GM19240 (cell line): ENCODE measurements around the gene ZCCHC10.
"Not testable (repeated sequence)": the region's sequence is repeated elsewhere in the genome, so short reads cannot be mapped to it uniquely, and the experiment has no call there.

Experiments used
- DNase-seq: peaks from one replicate; pipeline ENCODE4 v3.0.0; 2011; ENCODE audit warnings: low spot score; ENCODE audit not compliant: insufficient read length

ZCCHC10 gene

DNA sequence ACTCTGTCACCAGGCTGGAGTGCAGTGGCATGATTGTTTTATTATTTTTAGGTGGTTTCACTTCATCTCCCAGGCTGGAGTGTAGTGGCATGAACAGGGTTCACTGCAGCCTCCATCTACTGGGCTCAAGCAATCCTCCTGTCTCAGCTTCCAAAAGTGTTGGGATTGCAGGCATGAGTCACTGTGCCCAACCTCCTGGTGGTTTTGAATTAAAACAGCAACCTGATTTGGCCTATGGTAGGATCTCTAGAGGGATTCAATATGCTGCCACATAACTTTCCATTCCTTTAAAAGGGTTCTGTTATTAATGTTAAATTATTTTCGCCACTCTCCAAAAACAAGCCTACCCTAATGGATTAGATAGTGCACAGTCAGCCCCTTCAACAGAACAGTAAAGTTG, 15.6 kb upstream of the ZCCHC10 start:
- no peak for DNase-seq

DNA sequence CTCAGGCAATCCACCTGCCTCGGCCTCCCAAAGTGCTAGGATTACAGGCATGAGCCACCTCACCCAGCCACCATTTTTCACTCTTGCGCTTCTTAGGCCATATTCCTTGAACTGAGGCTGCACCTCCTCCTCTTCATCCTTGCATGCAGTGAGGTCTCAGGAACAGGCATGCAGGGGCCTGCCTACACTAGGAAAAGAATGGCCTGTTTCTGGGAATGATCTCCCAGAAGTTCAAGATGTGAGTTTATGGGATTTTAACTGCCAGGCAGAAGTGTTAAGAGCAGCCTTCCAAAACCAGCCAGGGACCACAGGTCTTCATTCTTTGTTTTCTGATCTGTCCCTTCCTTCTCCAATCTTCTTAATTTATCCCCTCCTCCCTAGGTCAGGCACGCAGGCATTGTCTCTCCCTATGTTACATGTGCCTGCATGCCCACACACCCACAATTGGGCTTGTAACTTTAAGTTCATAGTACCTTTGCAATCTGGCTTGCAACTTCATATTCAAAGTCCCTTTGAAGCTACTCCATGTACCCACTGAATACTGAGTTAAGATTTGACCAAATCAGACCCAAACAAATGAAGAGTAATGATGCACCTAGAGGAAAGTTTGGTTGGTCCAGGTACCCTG, 14.9 kb upstream of the ZCCHC10 start:
- DNase-seq, result no peak

DNA sequence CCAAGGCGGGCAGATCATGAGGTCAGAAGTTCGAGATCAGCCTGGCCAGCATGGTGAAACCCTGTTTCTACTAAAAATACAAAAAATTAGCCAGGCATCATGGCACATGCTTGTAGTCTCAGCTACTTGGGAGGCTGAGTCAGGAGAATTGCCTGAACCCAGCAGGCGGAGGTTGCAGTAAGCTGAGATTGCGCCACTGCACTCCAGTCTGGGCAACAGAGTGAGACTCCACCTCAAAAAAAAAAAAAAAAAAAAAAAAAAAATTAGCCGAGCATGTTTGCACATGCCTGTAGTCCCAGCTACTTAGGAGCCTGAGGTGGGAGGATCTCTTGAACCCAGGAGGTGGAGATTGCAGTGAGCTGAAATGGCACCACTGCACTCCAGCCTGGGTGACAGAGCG, 10.3 kb upstream of the ZCCHC10 start:
- DNase-seq, result not testable (repeated sequence)

DNA sequence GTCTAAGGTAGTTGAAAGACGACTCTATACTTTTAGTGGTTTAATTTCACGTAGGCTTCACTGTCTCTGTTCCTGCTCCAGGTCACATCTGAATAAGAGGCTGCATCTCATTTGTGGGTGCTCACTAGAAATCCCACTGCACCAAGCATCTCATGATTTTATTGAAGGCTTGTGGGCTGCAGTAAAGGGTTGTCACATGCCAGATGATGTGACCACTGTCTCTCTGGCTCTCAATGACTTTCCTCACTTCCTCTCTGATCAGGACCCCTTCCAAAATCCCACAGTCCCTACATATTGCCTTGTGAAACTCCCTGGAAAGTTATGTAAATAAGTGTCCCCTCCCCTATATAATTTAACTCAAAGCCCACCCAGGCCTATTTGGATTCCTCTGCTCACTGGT, 8.9 kb upstream of the ZCCHC10 start:
- no peak for DNase-seq

DNA sequence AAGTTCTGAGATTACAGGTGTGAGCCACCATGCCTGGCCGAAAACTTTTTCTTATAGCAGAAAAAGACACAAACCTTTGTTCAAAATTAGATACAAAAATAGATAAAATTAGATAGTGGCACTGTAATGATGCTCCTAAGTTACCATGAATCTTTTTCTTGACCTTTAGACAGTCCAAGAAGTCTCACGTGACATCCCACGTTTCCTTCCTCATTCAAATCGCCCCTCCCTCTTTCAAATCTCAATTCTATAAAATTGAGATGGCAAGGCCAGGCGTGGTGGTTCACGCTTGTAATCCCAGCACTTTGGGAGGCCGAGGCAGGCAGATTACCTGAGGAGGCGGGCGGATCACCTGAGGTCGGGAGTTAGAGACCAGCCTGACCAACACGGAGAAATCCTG, 7.7 kb upstream of the ZCCHC10 start:
- DNase-seq, result no peak

DNA sequence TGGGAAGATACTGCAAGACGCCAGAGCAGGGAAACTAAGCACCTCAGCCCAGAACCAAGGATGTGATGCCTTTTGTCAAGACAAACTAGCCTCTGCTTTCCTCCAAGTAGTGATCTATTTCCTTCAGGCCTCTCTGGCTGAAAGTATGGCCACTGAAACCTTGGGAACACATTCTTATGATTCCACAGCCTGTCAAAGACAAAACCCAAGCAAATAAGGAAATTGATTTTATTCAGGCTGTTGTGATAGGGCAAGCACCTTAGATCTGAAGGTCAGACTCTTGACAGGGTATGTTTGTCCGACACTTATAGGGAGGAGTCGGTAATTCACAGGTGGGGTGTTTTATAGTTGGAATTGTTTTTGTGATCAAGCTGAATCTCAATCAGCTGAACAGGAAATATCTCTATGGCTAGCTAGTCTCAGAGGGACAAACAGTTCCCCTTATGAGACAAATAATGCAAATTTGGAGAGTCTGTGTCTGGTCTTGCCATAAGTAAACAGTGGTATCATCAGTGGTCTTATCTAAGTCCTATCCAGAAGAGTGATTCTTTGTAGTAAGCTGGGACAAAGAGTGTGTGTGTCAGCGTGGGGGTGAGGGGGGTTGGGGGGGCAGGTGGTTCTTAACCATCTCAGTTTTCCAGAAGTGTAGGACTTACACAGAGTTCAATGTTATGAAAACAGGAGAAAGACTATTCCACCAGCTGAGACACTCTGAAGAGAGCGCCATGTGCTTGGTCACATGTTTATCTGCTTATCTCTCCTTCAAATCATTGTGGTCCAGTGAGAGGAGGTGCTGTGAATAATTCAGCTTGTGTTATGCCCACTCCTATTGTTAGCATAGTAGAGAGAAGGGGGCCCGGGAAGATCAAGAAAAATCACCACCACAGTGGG, 6.7 kb upstream of the ZCCHC10 start:
- DNase-seq, result peak; percentile 8

DNA sequence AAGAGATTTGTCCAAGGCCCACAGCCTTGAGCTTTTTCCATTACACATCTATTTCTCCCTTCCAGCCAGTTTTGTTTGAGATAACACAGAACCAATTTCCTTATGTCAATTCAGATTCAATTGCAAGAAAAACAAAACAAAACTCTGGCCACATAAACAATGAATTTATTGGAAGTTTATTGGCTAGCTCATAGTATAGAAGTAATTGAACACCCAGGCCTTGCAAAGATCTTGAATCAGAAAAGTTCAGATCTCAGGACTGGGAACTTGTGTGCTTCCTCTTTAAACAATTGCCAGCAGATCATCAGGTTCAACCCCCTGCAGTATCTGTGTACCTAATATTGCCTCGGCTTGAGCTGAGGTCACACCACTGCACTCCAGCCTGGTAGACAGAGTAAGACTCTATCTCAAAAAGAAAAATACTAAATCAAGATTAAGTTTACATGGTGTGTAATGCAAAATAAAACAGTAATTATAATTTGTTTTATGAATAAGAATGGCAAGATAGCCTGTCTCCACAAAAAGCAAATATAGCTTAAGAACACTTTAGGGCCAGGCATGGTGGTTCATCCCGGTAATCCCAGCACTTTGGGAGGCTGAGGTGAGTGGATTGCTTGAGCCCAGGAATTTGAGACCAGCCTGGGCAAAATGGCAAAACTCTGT, 4.1 kb upstream of the ZCCHC10 start:
- no peak for DNase-seq

DNA sequence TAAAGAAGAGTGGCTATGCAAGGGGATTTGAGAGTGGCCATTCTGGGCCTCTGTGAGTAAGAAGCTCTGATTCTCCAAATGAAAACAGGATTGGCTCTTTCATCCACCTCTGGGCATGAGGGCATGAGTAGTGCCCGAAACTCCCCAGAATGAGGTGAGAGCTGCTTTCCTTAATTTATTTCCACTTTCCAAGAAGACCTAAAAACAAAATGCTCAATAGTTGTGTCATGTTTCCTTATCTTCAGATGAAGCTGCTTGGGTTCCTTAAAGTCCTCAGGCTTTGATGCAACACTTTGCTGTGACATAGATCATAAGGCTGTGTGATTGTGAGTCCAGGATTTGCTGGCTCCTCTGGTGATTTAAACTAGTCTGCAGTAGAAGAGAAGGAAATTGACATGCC, 3.1 kb upstream of the ZCCHC10 start:
- no peak for DNase-seq

DNA sequence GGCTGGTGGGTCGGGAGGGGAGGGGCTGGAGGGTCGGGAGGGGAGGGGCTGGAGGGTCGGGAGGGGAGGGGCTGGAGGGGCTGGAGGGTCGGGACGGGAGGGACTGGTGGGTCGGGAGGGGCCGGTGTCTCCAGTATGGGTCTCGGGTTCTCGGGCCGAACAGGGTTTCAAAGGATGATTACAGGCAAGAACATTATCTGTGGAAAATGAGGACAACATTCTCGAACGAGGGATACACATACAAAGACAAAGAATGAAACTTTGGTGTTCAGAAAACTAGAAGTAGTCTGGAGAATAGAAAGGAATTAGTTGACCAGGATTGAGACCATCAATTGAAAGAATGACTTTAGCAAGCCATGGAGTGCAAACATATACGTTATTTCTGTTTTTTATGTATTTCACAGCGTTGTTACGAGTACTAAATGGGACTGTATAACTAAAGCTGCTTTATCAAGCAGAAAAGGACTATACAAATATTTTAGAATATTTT, 360 bp upstream of the ZCCHC10 start:
- DNase-seq, result no peak

DNA sequence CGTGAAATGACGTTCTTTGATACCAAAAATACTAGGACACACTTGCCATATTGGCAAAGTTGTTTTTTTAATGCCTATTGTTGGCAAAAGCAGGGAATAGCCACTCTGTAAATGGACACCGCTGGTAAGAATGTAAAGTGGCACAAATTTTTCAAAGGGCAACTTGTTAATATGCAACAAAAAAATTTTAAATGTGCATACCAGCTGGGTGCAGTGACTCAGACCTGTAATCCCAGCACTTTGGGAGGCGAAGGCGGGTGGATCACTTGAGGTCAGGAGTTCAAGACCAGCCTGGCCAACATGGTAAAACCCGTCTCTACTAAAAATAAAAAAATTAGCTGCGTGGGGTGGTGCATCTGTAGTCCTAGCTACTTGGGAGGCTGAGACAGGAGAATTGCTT, 6.9 kb downstream of the ZCCHC10 start:
- not testable (repeated sequence) for DNase-seq

DNA sequence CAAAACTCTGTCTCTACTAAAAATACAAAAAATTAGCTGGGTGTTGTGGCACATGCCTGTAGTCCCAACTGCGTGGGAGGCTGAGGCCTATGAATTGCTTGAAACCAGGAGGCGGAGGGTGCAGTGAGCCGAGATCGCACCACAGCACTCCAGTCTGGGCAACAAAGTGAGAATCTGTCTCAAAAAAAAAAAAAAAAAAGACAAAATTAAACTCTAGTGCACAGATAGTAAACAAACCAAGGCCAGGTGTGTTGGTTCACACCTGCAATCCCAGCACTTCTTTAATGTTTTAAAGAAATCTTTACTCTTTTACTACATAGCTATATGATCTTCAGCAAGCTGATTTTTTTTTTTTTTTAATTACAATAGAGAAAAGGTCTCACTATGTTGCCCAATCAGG, 8.4 kb downstream of the ZCCHC10 start:
- DNase-seq, result no peak

DNA sequence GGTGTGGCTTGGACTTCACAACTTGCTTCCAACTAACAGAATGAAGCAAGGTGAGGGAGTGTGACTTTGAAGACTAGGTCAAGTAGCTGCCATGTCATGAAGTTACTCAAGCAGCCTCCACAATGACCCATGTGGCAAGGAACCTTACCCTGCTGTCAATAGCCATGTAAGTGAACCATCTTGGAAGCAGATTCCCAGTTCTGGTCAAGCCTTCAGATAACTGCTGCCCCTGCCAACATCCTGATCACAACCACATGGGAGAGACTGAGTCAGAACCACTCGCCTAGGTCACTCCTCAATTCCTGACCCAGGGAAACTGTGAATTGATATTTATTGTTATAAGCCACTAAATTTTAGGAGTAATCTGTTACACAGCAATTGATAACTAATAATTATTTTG, 10.9 kb downstream of the ZCCHC10 start:
- DNase-seq, result no peak

DNA sequence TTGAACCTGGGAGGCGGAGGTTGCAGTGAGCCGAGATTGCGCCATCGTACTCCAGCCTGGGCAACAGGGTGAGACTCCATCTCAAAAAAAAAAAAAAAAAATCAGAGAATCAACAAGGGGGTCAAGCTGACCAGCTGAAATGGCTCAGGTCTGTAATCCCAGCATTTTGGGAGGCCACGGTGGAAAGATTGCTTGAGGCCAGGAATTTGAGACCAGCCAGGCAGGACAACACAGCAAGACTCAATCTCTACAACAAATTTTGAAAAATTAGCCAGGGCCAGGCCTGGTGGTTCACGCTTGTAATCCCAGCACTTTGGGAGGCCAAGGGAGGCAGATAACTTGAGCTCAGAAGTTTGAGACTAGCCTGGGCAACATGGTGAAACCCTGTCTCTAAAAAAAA, 17.9 kb downstream of the ZCCHC10 start:
- not testable (repeated sequence) for DNase-seq

DNA sequence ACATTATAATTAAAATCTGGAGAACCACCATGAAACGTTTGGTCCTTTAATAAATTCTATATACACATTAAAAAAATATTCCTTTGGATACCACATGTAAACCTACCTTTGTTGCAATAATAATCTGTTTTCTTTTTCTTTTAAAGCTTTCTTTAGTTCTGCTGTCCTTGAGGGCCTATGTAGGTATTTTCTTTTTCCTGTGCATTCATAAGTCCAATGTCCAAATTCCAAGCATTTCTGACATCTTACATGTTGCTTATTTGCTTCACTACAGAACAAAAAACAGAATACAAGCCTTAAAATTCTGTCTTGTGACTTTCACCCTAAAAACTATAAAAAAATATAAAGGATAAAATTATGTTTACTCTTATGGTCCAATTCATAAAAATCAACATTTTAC, 19.7 kb downstream of the ZCCHC10 start:
- no peak for DNase-seq

DNA sequence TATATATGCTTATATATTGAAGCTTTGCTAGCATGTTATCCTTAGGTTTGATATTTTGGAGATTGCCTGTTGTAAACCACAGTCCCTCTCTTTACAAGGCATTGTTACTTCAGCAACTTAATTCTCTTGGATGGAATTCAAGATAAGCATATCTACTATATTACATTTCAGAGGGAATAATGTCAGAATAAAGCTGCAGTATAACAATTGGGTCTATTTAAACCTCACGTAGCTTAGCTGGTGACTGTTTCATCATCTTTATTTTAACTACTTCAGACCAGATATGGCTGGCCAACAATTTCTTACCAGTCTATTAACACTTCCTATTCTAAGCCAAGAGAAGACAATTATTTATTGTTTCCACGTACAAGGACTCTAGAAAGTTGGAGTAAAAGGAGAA, 27.1 kb downstream of the ZCCHC10 start:
- no peak for DNase-seq

DNA sequence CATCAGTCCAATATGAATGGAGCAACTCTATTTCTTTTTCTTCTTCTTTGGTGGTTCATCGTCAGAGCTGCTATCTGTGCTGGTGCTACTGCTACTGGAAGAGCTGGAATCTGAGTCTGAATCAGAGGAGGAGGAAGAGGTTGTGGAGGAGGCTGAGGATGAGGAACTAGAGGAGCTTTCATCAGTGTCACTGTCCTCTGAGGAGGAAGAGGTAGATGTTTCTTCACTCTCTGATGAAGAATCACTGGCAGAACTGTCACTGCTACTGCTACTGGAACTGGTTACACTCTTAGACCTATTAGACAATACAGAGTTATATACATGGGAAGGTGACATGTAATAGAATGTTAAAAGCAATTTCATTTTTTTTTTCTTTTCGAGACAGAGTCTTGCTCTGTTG, 27.8 kb downstream of the ZCCHC10 start:
- no peak for DNase-seq

DNA sequence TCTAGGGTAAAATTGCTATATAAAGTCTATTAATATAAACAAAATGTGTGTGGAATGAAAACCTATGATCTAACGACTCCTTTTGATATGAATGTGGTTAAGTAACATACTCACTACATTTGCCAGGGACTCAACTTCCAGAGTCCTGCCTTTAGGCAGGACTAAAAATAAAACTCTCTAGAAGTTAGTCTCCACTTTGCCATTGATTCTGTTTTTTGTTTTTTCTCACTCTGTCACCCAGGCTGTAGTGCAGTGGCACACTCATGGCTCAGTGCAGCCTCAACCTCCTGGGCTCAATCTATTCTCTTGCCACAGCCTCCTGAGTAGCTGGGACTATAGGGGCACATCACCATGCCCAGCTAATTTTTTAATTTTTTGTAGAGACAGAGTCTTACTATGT, 30.0 kb downstream of the ZCCHC10 start:
- DNase-seq, result no peak

DNA sequence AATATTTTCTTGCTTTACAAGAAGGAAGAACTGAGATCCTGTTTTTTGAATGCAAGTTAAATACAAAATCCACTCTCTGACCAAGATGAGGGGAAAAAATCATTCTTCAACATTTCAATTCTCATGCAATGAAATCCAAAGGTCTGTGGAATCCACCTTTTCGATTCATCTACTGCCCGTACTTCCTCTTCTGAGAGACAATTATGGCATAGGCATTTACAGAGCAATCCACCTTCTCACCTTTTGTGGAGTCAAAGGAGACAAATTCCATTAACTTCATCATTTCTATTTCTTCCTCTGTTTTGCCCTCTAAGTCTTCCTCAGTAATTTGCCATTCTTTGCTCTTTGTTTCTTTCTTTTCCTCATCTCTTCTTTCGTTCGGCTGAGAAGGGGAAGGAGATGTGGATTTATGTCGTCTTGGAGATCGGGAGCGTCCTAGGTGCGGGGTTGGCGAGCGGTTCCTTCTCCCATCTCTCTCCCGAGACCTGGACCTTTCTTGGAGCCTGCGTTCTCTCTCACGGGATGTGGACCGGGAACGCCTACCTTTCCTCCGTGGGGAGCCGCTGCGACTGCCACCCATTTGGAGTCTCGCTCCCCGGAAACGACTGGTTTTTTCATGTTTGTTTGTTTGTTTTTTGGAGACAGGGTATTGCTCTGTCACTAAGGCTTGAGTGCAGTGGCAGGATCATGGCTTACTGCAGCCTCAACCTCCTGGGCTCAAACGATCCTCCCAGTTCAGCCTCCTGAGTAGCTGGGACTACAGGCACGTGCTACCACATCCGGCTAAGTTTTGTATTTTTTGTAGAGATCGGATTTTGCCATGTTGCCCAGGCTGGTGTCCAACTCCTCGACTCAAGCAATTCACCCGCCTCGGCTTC, 38.6 kb downstream of the ZCCHC10 start:
- no peak for DNase-seq

DNA sequence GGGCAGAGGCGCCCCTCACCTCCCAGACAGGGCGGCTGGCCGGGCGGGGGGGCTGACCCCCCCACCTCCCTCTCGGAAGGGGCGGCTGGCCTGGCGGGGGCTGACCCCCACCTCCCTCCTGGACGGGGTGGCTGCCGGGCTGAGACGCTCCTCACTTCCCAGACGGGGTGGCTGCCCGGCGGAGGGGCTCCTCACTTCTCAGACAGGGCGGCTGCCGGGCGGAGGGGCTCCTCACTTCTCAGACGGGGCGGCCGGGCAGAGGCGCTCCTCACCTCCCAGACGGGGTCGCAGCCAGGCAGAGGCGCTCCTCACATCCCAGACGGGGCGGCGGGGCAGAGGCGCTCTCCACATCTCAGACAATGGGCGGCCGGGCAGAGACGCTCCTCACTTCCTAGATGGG, 43.4 kb downstream of the ZCCHC10 start:
- DNase-seq, result not testable (repeated sequence)

DNA sequence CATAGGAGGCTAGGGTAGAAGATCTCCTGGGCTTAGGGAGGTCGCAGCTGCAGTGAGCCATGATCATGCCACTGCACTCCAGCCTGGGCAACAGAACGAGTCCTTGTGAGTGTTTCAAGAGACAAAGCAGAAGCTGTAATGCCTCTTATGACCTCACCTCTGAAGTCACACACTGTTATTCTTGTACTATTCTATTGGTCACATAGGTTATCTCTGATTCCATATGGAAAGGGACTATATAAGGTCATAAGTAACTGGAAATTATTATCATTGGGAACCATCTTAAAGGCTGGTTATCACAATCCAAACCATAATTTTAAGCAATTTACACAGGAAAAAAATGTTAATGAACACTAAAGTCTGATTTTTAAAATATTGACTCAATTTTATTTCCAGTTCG, 45.1 kb downstream of the ZCCHC10 start:
- DNase-seq, result no peak

DNA sequence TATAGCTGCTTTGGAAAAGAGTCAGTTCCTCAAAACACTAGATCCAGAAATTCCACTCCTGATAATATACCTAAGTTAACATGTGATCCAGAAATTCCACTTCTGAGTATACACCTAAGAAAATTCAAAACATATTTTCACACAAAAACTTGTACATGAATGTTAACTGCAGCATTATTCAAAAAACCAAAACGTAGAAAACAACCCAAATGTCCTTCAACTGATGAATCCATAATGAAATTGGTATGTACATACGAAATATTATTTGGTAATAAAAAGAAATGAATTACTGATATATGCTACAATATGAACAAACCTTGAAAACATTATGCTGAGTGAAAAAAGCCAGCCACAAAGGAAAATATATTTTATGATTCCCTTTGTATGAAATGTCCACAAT, 46.4 kb downstream of the ZCCHC10 start:
- no peak for DNase-seq
